ENCODE results near the gene TGM1. TPM values are rescaled to one million over a fixed set of nuclear protein-coding genes. Genes with fewer than 3 reads are reported as not detected.

Gene TGM1
- 0.65 to 1.3 TPM (median 1.1 TPM) in 5 replicates for total RNA-seq (2022; extraction: Qiagen RNA extraction)

GRCh38 chr14:24262821-24263733 is at the start of gene TGM1:
Gene TGM1 (minus strand): TSS chr14:24263177. CDS start chr14:24262352, 825 bp downstream.

DNA sequence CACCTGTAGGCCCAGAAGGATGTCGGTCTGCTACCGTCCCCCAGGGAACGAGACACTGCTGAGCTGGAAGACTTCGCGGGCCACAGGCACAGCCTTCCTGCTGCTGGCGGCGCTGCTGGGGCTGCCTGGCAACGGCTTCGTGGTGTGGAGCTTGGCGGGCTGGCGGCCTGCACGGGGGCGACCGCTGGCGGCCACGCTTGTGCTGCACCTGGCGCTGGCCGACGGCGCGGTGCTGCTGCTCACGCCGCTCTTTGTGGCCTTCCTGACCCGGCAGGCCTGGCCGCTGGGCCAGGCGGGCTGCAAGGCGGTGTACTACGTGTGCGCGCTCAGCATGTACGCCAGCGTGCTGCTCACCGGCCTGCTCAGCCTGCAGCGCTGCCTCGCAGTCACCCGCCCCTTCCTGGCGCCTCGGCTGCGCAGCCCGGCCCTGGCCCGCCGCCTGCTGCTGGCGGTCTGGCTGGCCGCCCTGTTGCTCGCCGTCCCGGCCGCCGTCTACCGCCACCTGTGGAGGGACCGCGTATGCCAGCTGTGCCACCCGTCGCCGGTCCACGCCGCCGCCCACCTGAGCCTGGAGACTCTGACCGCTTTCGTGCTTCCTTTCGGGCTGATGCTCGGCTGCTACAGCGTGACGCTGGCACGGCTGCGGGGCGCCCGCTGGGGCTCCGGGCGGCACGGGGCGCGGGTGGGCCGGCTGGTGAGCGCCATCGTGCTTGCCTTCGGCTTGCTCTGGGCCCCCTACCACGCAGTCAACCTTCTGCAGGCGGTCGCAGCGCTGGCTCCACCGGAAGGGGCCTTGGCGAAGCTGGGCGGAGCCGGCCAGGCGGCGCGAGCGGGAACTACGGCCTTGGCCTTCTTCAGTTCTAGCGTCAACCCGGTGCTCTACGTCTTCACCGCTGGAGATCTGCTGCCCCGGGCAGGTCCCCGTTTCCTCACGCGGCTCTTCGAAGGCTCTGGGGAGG is 47.9 kb upstream of the TGM1 start, which contains the start of gene LTB4R:
LTB4R (plus strand) TSS at position 857 of the 959 bp plus-strand sequence. CDS start 4,150 bp downstream, outside the sequence.

DNA sequence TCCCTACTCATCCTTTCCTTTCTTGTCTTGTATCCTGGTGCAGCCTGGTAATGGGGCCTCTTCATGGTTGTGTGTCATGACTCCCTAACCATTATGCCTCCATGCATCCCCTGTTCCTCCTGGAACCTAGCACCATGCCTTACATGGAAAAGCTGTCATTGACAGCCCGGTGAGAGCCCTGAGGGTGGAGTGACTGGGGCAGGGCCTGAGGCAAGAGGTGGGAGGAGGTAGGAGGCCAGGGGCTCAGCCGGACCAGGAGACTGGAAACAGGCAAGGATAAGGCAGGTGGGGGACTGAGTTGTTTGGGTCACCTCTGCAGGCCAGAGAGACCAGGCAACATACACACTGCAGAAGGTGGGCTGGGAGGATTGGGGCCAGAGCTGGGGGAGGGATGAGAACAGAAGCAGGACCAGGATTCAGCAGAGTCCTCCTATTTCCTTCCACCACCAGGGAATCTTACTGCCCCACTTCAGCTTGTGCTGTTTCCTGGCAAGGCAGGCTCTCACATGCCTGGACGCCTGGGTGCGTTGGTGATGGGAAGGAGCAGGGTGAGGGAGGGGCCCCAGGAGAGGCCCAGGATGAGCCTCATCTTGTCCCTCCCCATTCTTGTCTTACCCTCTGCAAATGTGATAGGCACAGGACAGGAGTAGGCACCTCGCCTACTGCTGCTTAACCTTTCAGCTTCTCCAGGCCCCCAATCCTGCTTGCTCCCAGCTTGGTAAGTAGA is 46.7 kb upstream of the TGM1 start, which contains the start of gene LTB4R2:
LTB4R2 (plus strand) TSS at position 603 of the 727 bp plus-strand sequence. CDS start 525 bp downstream, outside the sequence.

GRCh38 chr14:24307575-24308341 is 44.8 kb upstream of the TGM1 start, which contains the start of gene CIDEB:
Gene CIDEB (minus strand): TSS chr14:24307977. CDS start chr14:24307858, 119 bp downstream.

DNA sequence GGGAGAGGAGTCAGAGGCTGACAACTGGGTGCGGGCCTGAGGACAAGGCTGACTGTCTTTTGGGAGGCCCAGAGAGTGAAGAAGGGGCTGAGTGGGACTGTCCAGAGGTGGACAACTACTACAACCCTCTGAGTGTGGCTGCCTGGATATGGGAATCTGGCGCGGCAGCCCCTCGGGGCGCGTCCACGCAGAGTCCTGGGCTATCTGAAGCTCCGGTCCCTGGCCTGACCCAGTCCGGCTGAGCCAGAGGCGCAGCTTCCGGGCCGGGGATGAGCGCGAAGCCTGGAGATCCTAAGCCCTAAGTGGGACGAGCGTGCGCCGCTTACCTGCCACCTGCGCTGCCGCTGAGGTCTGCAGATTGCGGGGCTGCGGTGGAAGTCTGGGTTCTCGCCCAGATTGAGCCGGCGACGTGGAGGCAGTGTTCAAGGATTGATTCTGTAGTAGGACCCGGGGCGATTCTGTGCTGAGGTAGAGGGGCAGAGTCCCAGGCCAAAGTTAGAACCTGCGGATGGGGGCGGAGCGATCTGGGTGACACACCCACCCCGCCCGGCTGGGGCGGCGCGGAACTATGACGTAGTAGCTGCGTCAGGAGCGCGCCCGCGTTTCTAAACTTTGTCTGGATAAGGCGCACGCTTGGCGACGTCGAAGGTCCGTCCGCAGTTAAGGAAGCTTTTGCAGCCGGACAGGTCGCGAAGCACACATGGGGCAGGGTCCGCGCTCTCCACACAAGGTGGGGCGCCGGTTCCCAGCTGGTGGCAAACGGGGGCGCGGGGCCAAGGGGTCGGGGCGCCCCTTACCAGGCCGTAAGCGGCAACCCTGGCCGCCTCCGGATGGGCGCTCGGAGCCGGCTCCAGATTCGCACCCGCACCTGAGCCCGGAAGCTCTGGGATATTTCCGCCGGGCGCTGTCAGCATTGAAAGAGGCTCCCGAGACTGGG is 36.5 kb upstream of the TGM1 start, which contains the start of the genes DHRS1 and NOP9:
DHRS1 (minus strand) TSS at position 526 of the 937 bp plus-strand sequence. CDS start 674 bp downstream, outside the sequence.
NOP9 (plus strand) TSS at position 596 of the 937 bp plus-strand sequence; CDS start at position 701, 105 bp downstream.

DNA sequence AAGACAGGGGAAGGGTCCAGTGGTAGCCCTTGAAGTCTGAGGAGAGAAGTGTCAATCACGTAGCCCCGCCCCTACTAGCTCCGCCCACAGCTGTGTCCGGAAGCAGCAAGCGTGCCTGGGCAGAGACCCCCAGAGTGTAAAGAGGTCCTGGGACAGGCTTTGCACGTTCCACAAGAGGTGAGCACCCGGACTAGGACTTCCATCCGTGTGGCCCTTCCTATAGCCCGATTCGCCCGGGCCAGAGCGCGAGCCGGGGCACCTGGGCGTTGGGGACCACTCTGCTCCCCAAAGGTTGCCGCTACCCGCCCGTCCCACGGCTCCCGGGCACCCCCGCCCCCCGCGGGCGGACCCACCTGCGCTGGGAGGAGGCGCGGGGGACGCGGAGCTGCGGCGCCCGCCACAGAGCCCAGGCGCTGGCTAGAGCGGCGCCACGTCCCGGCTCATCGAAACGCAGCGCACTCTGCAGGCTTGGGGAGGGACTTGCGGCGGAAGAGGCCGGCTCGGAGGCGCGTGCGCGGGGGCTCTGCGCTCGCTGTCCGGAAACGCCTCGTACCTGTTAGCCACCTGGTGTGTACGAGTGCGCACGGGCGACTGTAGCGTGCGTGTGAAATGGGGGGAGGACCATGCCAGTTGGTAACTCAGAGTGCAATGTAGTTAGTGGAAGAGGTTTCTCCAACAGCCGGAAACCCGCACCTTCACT is 8.3 kb upstream of the TGM1 start, which contains the start of gene RABGGTA:
RABGGTA (minus strand) TSS at position 464 of the 700 bp plus-strand sequence. CDS start 482 bp downstream, outside the sequence.

DNA sequence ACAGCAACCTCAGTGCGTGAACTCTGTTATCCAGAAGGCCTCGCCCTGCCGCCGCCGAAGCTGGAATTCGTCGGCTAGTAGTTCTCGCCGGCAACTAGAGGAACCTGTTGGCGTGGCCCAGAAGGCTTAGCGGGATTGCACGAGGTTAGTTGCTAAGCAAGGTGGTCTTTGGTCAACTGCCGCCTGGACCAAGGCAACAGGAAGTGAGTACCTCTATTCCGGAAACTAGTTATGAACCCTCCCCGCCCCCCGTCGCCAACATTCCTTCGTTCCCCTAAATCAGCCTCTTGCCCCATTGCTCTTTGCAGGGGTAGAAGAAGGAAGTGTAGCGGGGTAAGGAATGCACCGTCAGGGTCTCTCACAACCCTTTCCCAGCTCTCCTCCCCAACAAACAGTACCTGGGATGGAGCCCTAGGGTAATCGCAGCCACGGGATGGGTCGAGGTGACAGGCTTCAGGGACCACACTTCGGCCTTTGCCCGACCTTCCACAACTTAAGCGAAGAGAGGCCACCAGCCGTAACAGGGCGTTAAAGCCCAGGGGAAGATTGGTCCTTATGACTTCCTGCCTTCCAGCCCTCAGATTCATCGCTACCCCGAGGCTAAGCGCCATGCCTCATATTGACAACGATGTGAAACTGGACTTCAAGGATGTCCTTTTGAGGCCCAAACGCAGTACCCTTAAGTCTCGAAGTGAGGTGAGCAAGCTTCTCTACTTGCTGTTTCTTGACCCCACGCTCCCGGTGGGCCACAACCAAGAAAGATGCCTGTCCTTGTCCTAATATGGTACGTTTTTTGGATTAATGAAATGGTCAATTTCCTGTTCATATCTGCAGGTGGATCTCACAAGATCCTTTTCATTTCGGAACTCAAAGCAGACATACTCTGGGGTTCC is 30.1 kb downstream of the TGM1 start, which contains the start of gene GMPR2:
GMPR2 (plus strand) TSS at position 285 of the 893 bp plus-strand sequence; CDS start at position 610, 325 bp downstream.

GRCh38 chr14:24232121-24232644 is 30.8 kb downstream of the TGM1 start, which contains the start of gene NEDD8:
Gene NEDD8 (minus strand): TSS chr14:24232367. CDS start chr14:24232267, 100 bp downstream.

GRCh38 chr14:24215495-24216344 is 47.3 kb downstream of the TGM1 start, which contains the start of gene MDP1:
Gene MDP1 (minus strand): TSS chr14:24216066. CDS start chr14:24215955, 111 bp downstream.

DNA sequence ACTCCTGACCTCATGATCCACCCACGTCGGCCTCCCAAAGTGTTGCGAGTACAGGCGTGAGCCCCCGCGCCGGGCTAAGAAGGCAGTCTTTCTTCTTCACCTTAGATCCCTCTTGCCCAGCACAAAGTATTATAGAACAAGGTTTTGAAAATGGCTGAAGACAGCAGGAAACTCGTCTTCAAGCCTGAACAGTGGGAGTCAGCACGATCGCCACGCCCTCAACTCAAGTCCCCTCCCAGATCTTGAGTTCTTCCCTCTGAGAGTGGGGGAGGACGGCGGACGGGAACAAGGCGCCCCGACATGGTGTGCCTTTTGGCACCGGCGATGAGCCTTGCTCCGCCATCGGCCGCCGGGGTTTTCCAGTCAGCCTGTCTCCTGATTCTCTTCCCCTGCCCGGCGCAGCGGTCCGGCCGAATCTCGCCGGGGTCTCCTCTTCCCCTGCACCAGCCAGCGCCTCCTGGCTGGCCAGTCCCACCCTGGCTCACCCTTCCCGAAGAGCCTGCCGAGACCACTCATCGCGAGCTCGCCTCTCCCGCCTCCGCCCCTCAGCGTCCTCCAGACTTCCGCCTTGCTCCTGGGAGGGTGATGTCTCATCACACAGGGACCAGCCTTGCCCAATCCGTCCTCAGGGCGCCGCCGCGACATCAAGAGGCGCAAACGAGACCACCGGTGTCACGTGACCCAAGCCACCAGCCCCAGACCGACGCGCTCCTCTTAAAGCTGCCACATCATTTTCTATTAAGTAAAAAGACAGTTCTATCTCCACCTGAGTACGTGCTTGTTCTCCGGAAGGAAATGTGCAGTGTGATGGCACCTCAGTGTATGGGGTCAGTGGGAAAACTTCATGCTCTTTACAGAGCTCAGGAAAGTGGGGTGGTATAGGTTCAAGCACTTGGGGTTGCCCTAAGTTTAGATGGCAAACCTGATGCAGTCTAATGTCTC is 49.8 kb downstream of the TGM1 start, which contains the start of gene CHMP4A:
CHMP4A (minus strand) TSS at position 565 of the 942 bp plus-strand sequence; CDS start at position 516, 49 bp downstream.

